HepG2 (cell line): ENCODE data around the gene HEPHL1. TPM values are rescaled to one million over a fixed set of nuclear protein-coding genes. Genes with fewer than 3 reads are reported as not detected.

Source experiments
- ATAC-seq: fragments of 200-7000 bp; cut with Tn5 transposase; 3 replicates; pipeline ENCODE4 v1.9.1; 2020; ENCODE audit warnings: mild to moderate bottlenecking, moderate library complexity
- BruUV-seq: library from RNA; stranded (reverse); fragments of 400-500 nt; replicated peaks from 2 replicates; lab custom pipeline; 2021; lab: Mats Ljungman, UMichigan
- CTCF ChIA-PET: fragments of 300-600 bp; formaldehyde crosslinking; extraction: SDS; loops from one replicate; lab custom pipeline; 2021; ENCODE audit warnings: low total read pairs, inconsistent platforms, low intra/inter-chr PET ratio; lab: Yijun Ruan, JAX
- POLR2A ChIA-PET: fragments of 350-600 bp; sonication (Branson Sonifier 250); formaldehyde crosslinking; loops from one replicate; lab custom pipeline; 2020; ENCODE audit warnings: antibody characterized with exemption, inconsistent platforms; lab: Yijun Ruan, JAX
- DNase-seq: peaks from one replicate; pipeline ENCODE4 v3.0.0-alpha.2; 2015; ENCODE audit warnings: low spot score
- FAIRE-seq: peaks from 3 replicates; lab custom pipeline; 2011; peaks lifted over from hg19 to GRCh38; lab: Jason Lieb, UNC
- H2AFZ ChIP-seq: one replicate; pipeline ENCODE4 v1.6.1; 2011; ENCODE audit warnings: low read length, inconsistent platforms
- H3K27ac ChIP-seq: fragments of 300-600 bp; 3 replicates; pipeline ENCODE4 v1.8.0; 2011; ENCODE audit warnings: mixed run types, mild to moderate bottlenecking, mixed read lengths, low read length, inconsistent platforms; ENCODE audit not compliant: insufficient read depth; ENCODE audit errors: extremely low read length
- H3K27me3 ChIP-seq, 2 experiments: fragments of 200-600 bp in 1 of 2; 2 replicates in 1 of 2; 3 replicates in 1 of 2; pipeline versions ENCODE4 v1.6.0 to v1.8.0; 2011; ENCODE audit warnings: low read length in 2 of 2, mild to moderate bottlenecking in 2 of 2, moderate library complexity in 2 of 2, inconsistent platforms in 1 of 2; ENCODE audit not compliant: insufficient read depth in 2 of 2, control insufficient read depth in 1 of 2
- H3K36me3 ChIP-seq, 2 experiments: fragments of 200-600 bp in 1 of 2; replicated peaks in 1 of 2; 2 replicates in 1 of 2; 3 replicates in 1 of 2; pipeline versions ENCODE4 v1.5.1 to v1.8.0; 2011; ENCODE audit warnings: low read length in 2 of 2, inconsistent platforms in 1 of 2; ENCODE audit not compliant: insufficient read depth in 2 of 2, control insufficient read depth in 1 of 2
- H3K4me1 ChIP-seq: 2 replicates; pipeline ENCODE4 v1.5.1; 2012; ENCODE audit warnings: low read length, inconsistent platforms; ENCODE audit not compliant: insufficient read depth
- H3K4me2 ChIP-seq: 2 replicates; pipeline ENCODE4 v1.6.0; 2011; ENCODE audit warnings: low read depth, low read length, inconsistent platforms
- H3K4me3 ChIP-seq, 3 experiments: fragments of 200-600 bp in 1 of 3; sonication (generic), shearing (Covaris generic) in 1 of 3; replicated peaks in 1 of 3; 2 replicates each; pipeline ENCODE4 v1.5.1; 2011 to 2016; ENCODE audit warnings: low read length in 3 of 3, inconsistent platforms in 2 of 3, low read depth in 2 of 3, mild to moderate bottlenecking in 2 of 3, control low read depth in 1 of 3, mixed read lengths in 1 of 3; ENCODE audit not compliant: insufficient read depth in 1 of 3
- H3K79me2 ChIP-seq: one replicate; pipeline ENCODE4 v1.6.1; 2011; ENCODE audit warnings: low read length, inconsistent platforms; ENCODE audit not compliant: insufficient read depth
- H3K9ac ChIP-seq: 2 replicates; pipeline ENCODE4 v1.6.0; 2011; ENCODE audit warnings: mild to moderate bottlenecking, low read depth, low read length, inconsistent platforms; ENCODE audit not compliant: insufficient read depth
- H3K9me3 ChIP-seq: 2 replicates; pipeline ENCODE4 v1.5.1; 2012; ENCODE audit warnings: mild to moderate bottlenecking, low read length
- H4K20me1 ChIP-seq: 2 replicates; pipeline ENCODE4 v1.6.0; 2011; ENCODE audit warnings: inconsistent platforms, mild to moderate bottlenecking, low read length, moderate library complexity; ENCODE audit not compliant: insufficient read depth
- ARNTL ChIP-seq: sonication (generic); formaldehyde crosslinking; IDR thresholded peaks from 2 replicates; pipeline ENCODE4 v1.4.0; 2020; ENCODE audit warnings: mild to moderate bottlenecking, missing genetic modification reagents
- NAIF1 ChIP-seq: sonication (generic); formaldehyde crosslinking; IDR thresholded peaks from 2 replicates; pipeline ENCODE4 v1.5.0; 2020; ENCODE audit warnings: mild to moderate bottlenecking, missing genetic modification reagents, borderline replicate concordance
- SP2 ChIP-seq: sonication (generic); formaldehyde crosslinking; IDR thresholded peaks from 2 replicates; pipeline ENCODE4 v1.5.1; 2020; ENCODE audit warnings: mild to moderate bottlenecking, missing genetic modification reagents
- ZNF83 ChIP-seq: sonication (generic); formaldehyde crosslinking; IDR thresholded peaks from 2 replicates; pipeline ENCODE4 v1.4.0; 2020; ENCODE audit warnings: missing genetic modification reagents, mild to moderate bottlenecking, borderline replicate concordance
- WGBS: methylation state at CpG from one replicate; pipeline ENCODE4 v1.1.6; 2017; ENCODE audit warnings: low lambda C conversion rate; 5-methylcytosine and 5-hydroxymethylcytosine counted together
- in situ Hi-C: cut with HindIII; loops from 2 replicates; pipeline ENCODE4 v1.10.0; 2017; ENCODE audit warnings: low pct_unique_long_range_greater_than_20kb; ENCODE audit not compliant: extremely low pct_ligation_motif_present
- intact Hi-C: fragments of 100-400 bp; cut with micrococcal nuclease; formaldehyde crosslinking; loops from one replicate; pipeline ENCODE4 v1.10.0; 2022; ENCODE audit not compliant: unreplicated experiment
- polyA plus RNA-seq, 8 experiments: library from polyadenylated mRNA; depleted of rRNA in 3 of 8; stranded (reverse) in 7 of 8; unstranded in 1 of 8; fragments of >200 nt; fragmentation: Illumina TruSeq in 4 of 8; extraction: Trizol in 4 of 8; gene quantifications; 2 replicates each; pipeline versions ENCODE4 v1.2.1 to v1.2.3, GENCODE V29; 2011 to 2016; ENCODE audit warnings: low read depth in 4 of 8, missing spikeins in 1 of 8, mixed read lengths in 1 of 8; ENCODE audit not compliant: insufficient read depth in 1 of 8
- total RNA-seq, 5 experiments: library from RNA; depleted of rRNA; stranded (reverse); fragments of >200 nt; fragmentation: Illumina TruSeq; extraction: Trizol; gene quantifications; 2 replicates each; pipeline ENCODE4 v1.2.3, GENCODE V29; 2016; ENCODE audit warnings: low read depth in 1 of 5
- TF ChIP-seq, protein P1 (sequence below): sonication (generic); formaldehyde crosslinking; IDR thresholded peaks from 2 replicates; pipeline ENCODE4 v1.4.0; 2020; ENCODE audit warnings: low read depth, missing genetic modification reagents

HEPHL1 gene
- total and polyA plus RNA-seq, 2 of the 13 experiments (the other 11 are each of a cell fraction or from before 2014, with no cell fraction given), result 0.04 to 0.05 TPM

DNA sequence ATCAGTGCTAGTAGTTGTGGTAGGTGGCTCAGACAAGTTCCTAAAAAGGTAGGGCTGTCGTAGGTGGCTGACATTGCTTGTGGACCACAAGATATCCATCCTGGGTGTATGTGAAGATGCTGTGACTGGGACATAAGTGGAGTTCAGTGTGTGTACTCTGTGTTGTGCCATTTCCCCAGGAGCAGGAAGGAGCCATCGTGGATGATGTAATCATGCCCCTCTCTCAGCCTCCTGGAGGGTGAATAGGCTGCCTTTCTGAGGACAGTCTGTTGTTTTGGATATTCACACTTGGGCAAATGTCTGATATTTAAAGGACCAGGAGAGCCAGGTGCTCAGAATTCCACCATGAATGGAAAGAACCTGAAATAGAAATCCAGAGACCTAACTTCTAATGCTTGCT is 2.7 kb downstream of the HEPHL1 start:
- Histone ChIP-seq H3K36me3 (no peaks in the 10 kb centered on the region), H4K20me1 (no peaks in the 10 kb centered on the region), H3K4me1 (no peaks in the 10 kb centered on the region), H2AFZ (no peak overlapping the region), H3K79me2 (no peaks in the 10 kb centered on the region), H3K4me3 (no peak overlapping the region), H3K27ac (no peak overlapping the region), H3K9ac (no peak overlapping the region), H3K4me2 (no peak overlapping the region), H3K27me3 (no peaks in the 10 kb centered on the region; a peak in 1 of 5 replicates), H3K9me3 (no peaks in the 10 kb centered on the region)
- 0% methylated on average over 2 of the region's 2 CpGs for WGBS
- CTCF ChIA-PET, result no interaction called here
- BruUV-seq, result no TSS peak
- POLR2A ChIA-PET, result no interaction called here
- DNase-seq (no peak), FAIRE-seq (no peak), ATAC-seq (no peak)
- intact Hi-C loops, result no loop called here
- no peak for TF ChIP-seq SP2
- no peak for TF ChIP-seq ARNTL (CRISPR knock-in tag)
- in situ Hi-C loops, result no loop called here

DNA sequence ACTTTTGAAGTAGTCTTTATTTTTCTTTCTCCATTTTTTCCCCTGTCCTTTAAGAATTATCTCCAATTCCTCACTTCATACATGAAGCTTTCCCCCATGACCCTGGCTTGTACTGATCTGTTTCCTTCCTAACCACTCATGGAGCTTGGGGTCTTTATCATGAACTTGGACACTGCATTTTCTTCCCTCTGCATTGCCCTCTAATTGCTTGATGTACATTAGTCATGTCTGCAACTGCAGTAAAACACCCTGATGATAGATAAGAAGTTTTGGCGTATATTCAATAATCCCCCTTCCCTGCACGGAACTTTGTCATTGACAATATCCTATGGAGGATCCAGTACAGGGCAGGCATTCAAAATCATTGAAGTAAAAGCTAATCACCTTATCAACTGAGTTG is 3.4 kb downstream of the HEPHL1 start:
- no peak overlapping the region for H3K27ac ChIP-seq
- CTCF ChIA-PET, result no interaction called here
- H3K79me2 ChIP-seq, result no peaks in the 10 kb centered on the region
- H2AFZ ChIP-seq, result no peak overlapping the region
- H3K36me3 ChIP-seq, result no peaks in the 10 kb centered on the region
- intact Hi-C loops, result no loop called here
- no peaks in the 10 kb centered on the region for H3K9me3 ChIP-seq
- DNase-seq (no peak), FAIRE-seq (no peak), ATAC-seq (no peak)
- TF ChIP-seq, protein P1, sequence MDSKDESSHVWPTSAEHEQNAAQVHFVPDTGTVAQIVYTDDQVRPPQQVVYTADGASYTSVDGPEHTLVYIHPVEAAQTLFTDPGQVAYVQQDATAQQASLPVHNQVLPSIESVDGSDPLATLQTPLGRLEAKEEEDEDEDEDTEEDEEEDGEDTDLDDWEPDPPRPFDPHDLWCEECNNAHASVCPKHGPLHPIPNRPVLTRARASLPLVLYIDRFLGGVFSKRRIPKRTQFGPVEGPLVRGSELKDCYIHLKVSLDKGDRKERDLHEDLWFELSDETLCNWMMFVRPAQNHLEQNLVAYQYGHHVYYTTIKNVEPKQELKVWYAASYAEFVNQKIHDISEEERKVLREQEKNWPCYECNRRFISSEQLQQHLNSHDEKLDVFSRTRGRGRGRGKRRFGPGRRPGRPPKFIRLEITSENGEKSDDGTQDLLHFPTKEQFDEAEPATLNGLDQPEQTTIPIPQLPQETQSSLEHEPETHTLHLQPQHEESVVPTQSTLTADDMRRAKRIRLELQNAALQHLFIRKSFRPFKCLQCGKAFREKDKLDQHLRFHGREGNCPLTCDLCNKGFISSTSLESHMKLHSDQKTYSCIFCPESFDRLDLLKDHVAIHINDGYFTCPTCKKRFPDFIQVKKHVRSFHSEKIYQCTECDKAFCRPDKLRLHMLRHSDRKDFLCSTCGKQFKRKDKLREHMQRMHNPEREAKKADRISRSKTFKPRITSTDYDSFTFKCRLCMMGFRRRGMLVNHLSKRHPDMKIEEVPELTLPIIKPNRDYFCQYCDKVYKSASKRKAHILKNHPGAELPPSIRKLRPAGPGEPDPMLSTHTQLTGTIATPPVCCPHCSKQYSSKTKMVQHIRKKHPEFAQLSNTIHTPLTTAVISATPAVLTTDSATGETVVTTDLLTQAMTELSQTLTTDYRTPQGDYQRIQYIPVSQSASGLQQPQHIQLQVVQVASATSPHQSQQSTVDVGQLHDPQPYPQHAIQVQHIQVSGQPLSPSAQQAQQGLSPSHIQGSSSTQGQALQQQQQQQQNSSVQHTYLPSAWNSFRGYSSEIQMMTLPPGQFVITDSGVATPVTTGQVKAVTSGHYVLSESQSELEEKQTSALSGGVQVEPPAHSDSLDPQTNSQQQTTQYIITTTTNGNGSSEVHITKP (CRISPR knock-in tag), result no peak
- TF ChIP-seq NAIF1 (CRISPR knock-in tag) (no peak), ZNF83 (CRISPR knock-in tag) (no peak)
- H3K4me1 ChIP-seq, result no peaks in the 10 kb centered on the region
- H3K27me3 ChIP-seq, result no peaks in the 10 kb centered on the region; a peak in 1 of 5 replicates
- in situ Hi-C loops, result no loop called here
- no peak overlapping the region for H3K4me2 ChIP-seq
- POLR2A ChIA-PET, result no interaction called here
- 21% methylated on average over 2 of the region's 2 CpGs for WGBS
- H3K9ac ChIP-seq, result no peak overlapping the region
- H4K20me1 ChIP-seq, result no peaks in the 10 kb centered on the region
- no TSS peak for BruUV-seq
- H3K4me3 ChIP-seq, result no peak overlapping the region
